Amniotic epithelial cell (primary cell): ENCODE data around the gene KIF26A.

ENCODE experiments used
- DNase-seq: peaks from one replicate; pipeline ENCODE4 v3.0.0-alpha.2; 2010; ENCODE audit warnings: low read depth

Gene KIF26A

GRCh38 chr14:104209985-104210816 lies 71.8 kb downstream of the KIF26A start:
- DNase-seq = no peak

GRCh38 chr14:104210817-104211195 lies 72.4 kb downstream of the KIF26A start:
- DNase-seq = no peak

GRCh38 chr14:104211215-104211614 lies 72.8 kb downstream of the KIF26A start:
- DNase-seq = no peak

- no peak for DNase-seq
Measured at GRCh38 chr14:104211741-104212140, 73.4 kb downstream of the KIF26A start.

- DNase-seq = no peak
Measured at GRCh38 chr14:104212206-104213095, 74.1 kb downstream of the KIF26A start.

GRCh38 chr14:104213301-104214034 lies 75.1 kb downstream of the KIF26A start:
- no peak for DNase-seq

- no peak for DNase-seq
Measured at GRCh38 chr14:104214431-104215218, 76.2 kb downstream of the KIF26A start.

- no peak for DNase-seq
Measured at GRCh38 chr14:104215706-104216334, 77.4 kb downstream of the KIF26A start.

- no peak for DNase-seq
Measured at GRCh38 chr14:104216457-104216856, 78.1 kb downstream of the KIF26A start.

- no peak for DNase-seq
Measured at GRCh38 chr14:104217486-104218360, 79.3 kb downstream of the KIF26A start.

GRCh38 chr14:104218361-104219180 lies 80.2 kb downstream of the KIF26A start:
- no peak for DNase-seq

GRCh38 chr14:104219731-104220214 lies 81.4 kb downstream of the KIF26A start:
- no peak for DNase-seq

- no peak for DNase-seq
Measured at GRCh38 chr14:104220215-104221070, 82.1 kb downstream of the KIF26A start.

- DNase-seq = no peak
Measured at GRCh38 chr14:104221071-104221625, 82.8 kb downstream of the KIF26A start.

GRCh38 chr14:104221636-104222369 lies 83.4 kb downstream of the KIF26A start:
- no peak for DNase-seq

GRCh38 chr14:104222396-104223036 lies 84.1 kb downstream of the KIF26A start:
- no peak for DNase-seq
